GM18526 (cell line): Measurements from ENCODE around the gene IMPA2.

Experiments
- POLR2A ChIP-seq: IDR thresholded peaks from 3 replicates; pipeline ENCODE4 v1.6.1; 2011; ENCODE audit not compliant: insufficient read length; ENCODE audit errors: extremely low read depth

Gene IMPA2

GRCh38 chr18:11956371-11957308, 24.7 kb upstream of the IMPA2 start:
- TF ChIP-seq POLR2A, result no peak

GRCh38 chr18:11957636-11958035, 23.7 kb upstream of the IMPA2 start:
- no peak for TF ChIP-seq POLR2A

GRCh38 chr18:11960743-11961380, 20.4 kb upstream of the IMPA2 start:
- no peak for TF ChIP-seq POLR2A

- no peak for TF ChIP-seq POLR2A
Measured at GRCh38 chr18:11962597-11962996, 18.7 kb upstream of the IMPA2 start.

GRCh38 chr18:11963991-11964484, 17.3 kb upstream of the IMPA2 start:
- no peak for TF ChIP-seq POLR2A

- TF ChIP-seq POLR2A, result no peak
Measured at GRCh38 chr18:11969904-11970835, 11.1 kb upstream of the IMPA2 start.

- no peak for TF ChIP-seq POLR2A
Measured at GRCh38 chr18:11972371-11973174, 8.7 kb upstream of the IMPA2 start.

- no peak for TF ChIP-seq POLR2A
Measured at GRCh38 chr18:11974741-11975325, 6.5 kb upstream of the IMPA2 start.

- TF ChIP-seq POLR2A, result no peak
Measured at GRCh38 chr18:11975723-11976122, 5.6 kb upstream of the IMPA2 start.

- no peak for TF ChIP-seq POLR2A
Measured at GRCh38 chr18:11976315-11977152, 4.8 kb upstream of the IMPA2 start.

GRCh38 chr18:11977153-11977466, 4.2 kb upstream of the IMPA2 start:
- TF ChIP-seq POLR2A, result no peak

- TF ChIP-seq POLR2A, result no peak
Measured at GRCh38 chr18:11978956-11979355, 2.4 kb upstream of the IMPA2 start.

- no peak for TF ChIP-seq POLR2A
Measured at GRCh38 chr18:11980163-11980493, 1.2 kb upstream of the IMPA2 start.
